ENCODE results near the gene AJUBA. TPM values are rescaled to one million over a fixed set of nuclear protein-coding genes. Genes with fewer than 3 reads are reported as not detected.

Gene AJUBA
- total RNA-seq, 2 donors from 2014 or later = 21.0 to 27.9 TPM

Other genes with a start within 250 kb of the AJUBA start
- gene OXA1L, start 215.9 kb downstream of the AJUBA start, total RNA-seq = 10 to 100 TPM; 65.2 to 81.9 TPM
- gene SLC7A7, start 167.1 kb downstream of the AJUBA start, total RNA-seq = 1 to 10 TPM; 4.6 to 8.1 TPM
- gene MRPL52, start 152.7 kb downstream of the AJUBA start, total RNA-seq = 100 to 1,000 TPM in 1 of 2 donors, 10 to 100 TPM in 1; 54.5 to 195 TPM
- 10 to 100 TPM; 64.9 to 90.4 TPM for gene MMP14, start 146.0 kb downstream of the AJUBA start, total RNA-seq
- 100 to 1,000 TPM; 124 to 150 TPM for gene LRP10, start 110.8 kb downstream of the AJUBA start, total RNA-seq
- 1 to 10 TPM in 1 of 2 donors, under 1 TPM in 1; 0.62 to 1.0 TPM for gene REM2, start 99.3 kb downstream of the AJUBA start, total RNA-seq
- 100 to 1,000 TPM; 170 to 463 TPM for gene RBM23, start 63.4 kb downstream of the AJUBA start, total RNA-seq
- gene PRMT5, start 53.2 kb downstream of the AJUBA start, total RNA-seq = 10 to 100 TPM; 65.0 to 71.0 TPM
- 10 to 100 TPM; 39.8 to 53.3 TPM for gene HAUS4, start 25.5 kb downstream of the AJUBA start, total RNA-seq
- 10 to 100 TPM; 15.1 to 17.6 TPM for gene C14orf93, start 27.6 kb upstream of the AJUBA start, total RNA-seq
- 100 to 1,000 TPM; 124 to 152 TPM for gene PSMB5, start 52.3 kb upstream of the AJUBA start, total RNA-seq
- not detected for gene PSMB11, start 59.7 kb upstream of the AJUBA start, total RNA-seq
- gene CDH24, start 75.0 kb upstream of the AJUBA start, total RNA-seq = 1 to 10 TPM; 4.0 to 7.2 TPM
- 100 to 1,000 TPM in 1 of 2 donors, 10 to 100 TPM in 1; 86.6 to 168 TPM for gene ACIN1, start 112.6 kb upstream of the AJUBA start, total RNA-seq
- 10 to 100 TPM; 20.3 to 32.3 TPM for gene C14orf119, start 113.0 kb upstream of the AJUBA start, total RNA-seq
- not detected for gene CIROP, start 122.4 kb upstream of the AJUBA start, total RNA-seq
- not detected for gene CEBPE, start 136.7 kb upstream of the AJUBA start, total RNA-seq
- gene SLC7A8, start 201.1 kb upstream of the AJUBA start, total RNA-seq = 100 to 1,000 TPM; 119 to 143 TPM

Data from prostate gland (tissue), 2 donors.